HUES64 (cell line): Measurements from ENCODE around the gene SELENOS.

Experiments used
- H3K27ac ChIP-seq: 2 replicates; pipeline ENCODE4 v1.7.0; 2013; ENCODE audit warnings: low read depth, low read length, inconsistent platforms
- H3K27me3 ChIP-seq: 2 replicates; pipeline ENCODE4 v1.6.1; 2013; ENCODE audit warnings: mild to moderate bottlenecking, low read length; ENCODE audit not compliant: insufficient read depth
- H3K36me3 ChIP-seq: 2 replicates; pipeline ENCODE4 v1.6.1; 2013; ENCODE audit warnings: mild to moderate bottlenecking, low read length; ENCODE audit not compliant: insufficient read depth
- H3K4me1 ChIP-seq: 2 replicates; pipeline ENCODE4 v1.6.1; 2013; ENCODE audit warnings: mild to moderate bottlenecking, low read length, moderate library complexity; ENCODE audit not compliant: insufficient read depth
- H3K4me3 ChIP-seq: 2 replicates; pipeline ENCODE4 v1.5.1; 2013; ENCODE audit warnings: mild to moderate bottlenecking, low read length, moderate library complexity
- H3K9ac ChIP-seq: 2 replicates; pipeline ENCODE4 v1.6.1; 2013; ENCODE audit warnings: mild to moderate bottlenecking, low read depth, low read length
- H3K9me3 ChIP-seq: 2 replicates; pipeline ENCODE4 v1.6.1; 2013; ENCODE audit warnings: low read depth, low read length; ENCODE audit not compliant: insufficient read depth
- WGBS: fragments of 150-250, 120-280 bp; methylation state at CpG from one replicate; pipeline ENCODE4 v1.1.7; 2013; ENCODE audit warnings: missing lambda C conversion rate; 5-methylcytosine and 5-hydroxymethylcytosine counted together

The SELENOS gene

DNA sequence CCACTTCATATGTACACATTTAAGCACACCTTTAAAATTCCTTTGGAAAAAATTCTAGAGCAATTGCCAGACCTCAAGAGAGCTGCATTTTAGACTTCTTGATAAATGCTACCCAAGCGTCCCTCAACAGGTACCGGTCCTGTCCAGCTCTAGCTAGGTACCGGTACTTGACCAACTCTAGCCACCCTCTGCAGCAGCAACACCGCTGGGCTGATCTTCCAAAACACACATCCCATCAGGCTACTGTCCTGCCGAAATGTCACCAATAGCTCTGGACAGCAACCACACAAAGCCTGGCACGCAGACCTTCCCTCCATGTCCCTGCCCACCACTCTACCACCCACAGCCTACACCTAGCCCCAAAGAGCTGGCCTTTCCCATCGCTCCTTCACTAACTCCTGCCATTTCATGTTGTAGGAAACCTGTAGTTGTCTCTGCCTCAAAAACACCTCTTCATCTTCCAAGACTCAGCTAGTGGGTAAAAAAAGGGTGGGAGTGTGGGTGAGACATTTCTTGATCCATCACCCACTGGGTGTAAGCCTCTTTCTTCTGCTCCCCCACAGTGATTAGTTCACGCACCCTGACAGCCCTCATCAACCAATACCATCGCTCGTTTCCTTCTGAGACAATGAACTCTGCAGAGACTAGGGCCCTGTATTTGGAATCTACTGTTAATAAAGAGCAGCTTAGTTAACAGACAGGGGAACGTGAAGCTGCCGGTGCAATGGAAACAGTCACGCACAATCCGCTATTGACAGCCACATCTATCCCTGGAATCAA, 32.2 kb downstream of the SELENOS start:
- H3K9ac ChIP-seq, result no peak overlapping the region
- no peak overlapping the region for H3K27ac ChIP-seq

DNA sequence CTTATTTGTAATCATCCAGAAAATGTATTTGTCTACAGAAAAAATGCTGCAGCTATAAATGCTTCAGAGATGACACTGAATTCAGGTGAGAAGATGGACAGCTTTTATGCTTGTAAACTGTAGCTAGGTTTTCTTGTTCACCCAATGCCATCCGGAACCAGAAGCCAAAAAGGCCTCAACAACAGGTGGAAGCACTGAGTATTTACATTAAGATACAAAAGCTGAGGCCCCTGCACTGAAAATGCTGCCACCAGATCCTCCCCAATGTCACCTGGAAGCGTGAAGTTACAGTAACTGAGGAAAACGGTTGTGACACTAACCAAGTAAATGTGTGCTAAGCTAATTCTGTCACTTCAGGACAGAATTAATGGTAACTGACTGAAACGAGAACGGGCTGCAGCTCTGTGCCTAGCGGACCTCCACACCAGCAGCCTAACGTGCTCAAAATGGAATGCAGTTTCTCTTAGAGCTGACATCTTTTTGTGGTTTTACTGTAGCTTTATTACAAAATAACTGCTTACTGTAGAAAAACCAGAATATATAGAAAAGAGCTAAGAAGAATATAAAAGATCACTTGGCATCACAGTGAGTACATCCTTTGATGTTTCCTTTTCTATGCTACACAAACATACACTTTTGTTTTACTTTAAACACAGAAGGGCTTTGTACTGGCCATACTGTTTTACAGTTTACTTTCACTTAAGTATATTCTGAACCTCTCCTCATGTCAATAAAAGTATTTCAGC, 33.1 kb downstream of the SELENOS start:
- Histone ChIP-seq H3K36me3 (peaks cover 28% of the 10 kb centered on the region), H3K27me3 (no peaks in the 10 kb centered on the region), H3K27ac (no peak overlapping the region), H3K4me3 (no peak overlapping the region), H3K9me3 (no peaks in the 10 kb centered on the region), H3K9ac (no peak overlapping the region), H3K4me1 (peaks cover 33% of the 10 kb centered on the region)
- WGBS, result 87% methylated on average over 7 of the region's 7 CpGs

More for the DNA sequence above, 32.2 kb downstream of the SELENOS start:
- no peaks in the 10 kb centered on the region for H3K9me3 ChIP-seq
- no peak overlapping the region for H3K4me3 ChIP-seq
- peaks cover 32% of the 10 kb centered on the region for H3K4me1 ChIP-seq
- 92% methylated on average over 14 of the region's 14 CpGs for WGBS
- H3K27me3 ChIP-seq, result no peaks in the 10 kb centered on the region
- peaks cover 28% of the 10 kb centered on the region for H3K36me3 ChIP-seq

DNA sequence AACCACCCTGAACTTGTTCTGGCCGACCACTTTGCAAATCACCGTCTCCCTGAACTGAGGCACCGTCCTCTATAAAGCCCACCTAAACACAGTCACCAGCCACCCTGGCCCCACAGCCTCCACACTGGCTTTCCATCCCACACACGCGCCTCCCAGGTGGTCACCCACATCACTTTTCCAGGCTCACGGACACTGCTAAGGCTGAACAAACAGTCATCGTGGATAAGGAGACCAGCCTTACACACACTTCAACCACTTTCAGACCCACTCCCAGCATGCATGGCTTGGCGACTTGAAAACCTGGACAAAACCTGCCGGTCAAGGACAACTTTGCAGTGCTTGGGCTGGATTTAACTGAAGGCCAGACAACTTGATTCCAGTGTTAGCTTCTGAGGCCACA, 33.9 kb downstream of the SELENOS start:
- Histone ChIP-seq H3K9ac (no peak overlapping the region), H3K4me1 (peaks cover 33% of the 10 kb centered on the region), H3K27ac (no peak overlapping the region), H3K36me3 (peaks cover 23% of the 10 kb centered on the region), H3K4me3 (no peak overlapping the region), H3K9me3 (no peaks in the 10 kb centered on the region), H3K27me3 (no peaks in the 10 kb centered on the region)
- 91% methylated on average over 9 of the region's 9 CpGs for WGBS

DNA sequence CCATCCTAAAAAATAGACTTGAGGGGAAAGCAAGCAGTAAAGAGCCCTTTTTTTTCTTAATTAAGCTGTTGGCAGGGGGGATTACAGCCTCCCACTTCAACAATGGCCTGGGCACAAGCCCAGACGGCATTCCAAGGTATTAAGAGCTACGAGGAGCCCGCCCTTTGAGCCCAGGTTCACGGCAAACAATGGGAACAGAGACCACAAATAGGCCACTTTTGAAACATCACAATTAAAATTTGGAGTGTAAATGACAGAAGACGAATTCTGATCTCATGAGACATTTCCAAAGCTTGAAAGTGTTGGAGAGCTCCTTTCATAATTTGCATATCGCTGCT, 34.3 kb downstream of the SELENOS start:
- peaks cover 33% of the 10 kb centered on the region for H3K4me1 ChIP-seq
- H3K9ac ChIP-seq, result no peak overlapping the region
- peaks cover 18% of the 10 kb centered on the region for H3K36me3 ChIP-seq
- WGBS, result 84% methylated on average over 6 of the region's 6 CpGs
- H3K4me3 ChIP-seq, result no peak overlapping the region
- H3K27ac ChIP-seq, result no peak overlapping the region
- H3K9me3 ChIP-seq, result no peaks in the 10 kb centered on the region
- no peaks in the 10 kb centered on the region for H3K27me3 ChIP-seq

DNA sequence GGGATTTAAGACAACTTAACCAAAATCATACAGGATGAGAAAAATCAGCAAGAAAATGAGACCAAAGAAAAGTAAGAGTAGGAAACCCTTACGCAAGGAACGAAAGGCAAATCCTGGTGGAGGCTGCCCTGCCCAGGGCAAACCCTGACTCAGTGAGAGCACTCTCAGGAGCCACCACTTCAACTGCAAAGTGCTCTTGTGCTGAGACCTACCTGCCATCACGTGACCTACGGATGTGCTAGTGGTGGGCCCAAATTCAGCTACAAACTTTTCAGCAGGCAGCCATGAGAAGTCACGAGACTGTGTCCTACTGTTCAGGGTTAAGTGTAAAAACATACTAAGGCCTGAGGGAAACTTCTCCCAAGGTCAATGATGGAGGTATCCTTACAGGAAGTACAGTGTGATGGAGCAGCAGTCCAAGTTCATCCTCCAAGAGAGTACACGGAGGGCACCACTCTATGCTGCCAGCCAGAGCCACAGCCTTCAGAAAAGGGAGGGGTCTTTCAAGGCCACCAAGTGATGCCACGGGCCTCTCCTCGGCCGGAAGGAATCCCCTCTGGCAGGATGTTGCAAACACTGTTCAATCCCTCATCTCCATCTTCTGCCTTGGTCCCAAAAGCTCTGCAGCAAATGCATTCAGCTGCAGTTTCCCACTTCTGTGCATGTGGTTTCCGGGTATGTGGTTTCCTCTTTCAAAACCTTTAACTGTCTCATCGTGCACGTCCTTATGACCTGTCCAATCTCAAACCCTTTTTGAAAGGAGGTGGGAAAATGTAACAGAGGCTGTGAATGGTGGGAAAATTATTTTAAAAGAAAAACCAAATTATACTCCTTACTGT, 34.9 kb downstream of the SELENOS start:
- Histone ChIP-seq H3K27me3 (no peaks in the 10 kb centered on the region), H3K27ac (no peak overlapping the region), H3K4me1 (peaks cover 33% of the 10 kb centered on the region), H3K9ac (no peak overlapping the region), H3K9me3 (no peaks in the 10 kb centered on the region), H3K4me3 (no peak overlapping the region), H3K36me3 (peaks cover 13% of the 10 kb centered on the region)
- 91% methylated on average over 10 of the region's 12 CpGs for WGBS

DNA sequence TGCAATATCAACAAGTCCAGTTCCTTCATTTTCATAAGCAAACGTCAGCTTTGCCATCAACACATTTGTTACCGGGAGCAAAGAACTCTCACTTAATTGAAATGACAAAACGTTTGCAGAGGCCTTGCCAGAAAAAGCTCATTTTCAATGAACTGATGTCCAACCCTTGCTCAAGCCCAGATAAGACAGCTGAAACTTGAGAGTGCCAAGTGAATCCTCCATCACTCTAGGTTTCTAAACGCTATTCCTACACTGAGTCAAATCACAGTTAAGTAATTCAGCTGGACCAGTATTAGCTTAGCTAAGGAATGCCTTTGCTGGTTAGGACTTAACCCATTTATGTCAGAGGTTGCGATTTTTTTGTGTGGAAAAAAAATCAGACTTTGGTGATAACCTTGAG, 36.9 kb downstream of the SELENOS start:
- Histone ChIP-seq H3K9me3 (no peaks in the 10 kb centered on the region), H3K27me3 (no peaks in the 10 kb centered on the region), H3K27ac (no peak overlapping the region), H3K36me3 (peaks cover 15% of the 10 kb centered on the region), H3K4me1 (peaks cover 28% of the 10 kb centered on the region), H3K4me3 (no peak overlapping the region), H3K9ac (no peak overlapping the region)
- 84% methylated on average over 5 of the region's 5 CpGs for WGBS

DNA sequence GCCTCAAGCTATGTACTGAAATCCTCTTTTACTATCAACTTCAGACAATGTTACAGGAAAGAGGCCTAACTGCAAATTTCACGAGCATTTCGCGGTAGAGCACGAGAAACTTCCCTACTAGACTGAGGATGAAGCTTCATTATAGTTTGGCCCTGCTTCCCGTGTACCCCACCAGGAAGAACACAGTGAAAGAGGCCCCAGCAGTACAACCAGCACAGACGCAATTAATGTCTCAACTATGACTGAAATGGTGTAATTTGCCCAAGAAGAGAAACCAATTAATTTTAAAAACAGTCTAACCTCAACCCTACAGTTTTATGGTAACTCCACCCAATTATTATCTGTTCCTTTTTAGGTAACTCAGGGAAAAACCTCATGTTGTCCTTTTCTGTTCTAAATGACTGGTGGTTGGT, 37.6 kb downstream of the SELENOS start:
- Histone ChIP-seq H3K4me3 (no peak overlapping the region), H3K9me3 (no peaks in the 10 kb centered on the region), H3K9ac (no peak overlapping the region), H3K36me3 (peaks cover 22% of the 10 kb centered on the region), H3K27ac (no peak overlapping the region), H3K4me1 (peaks cover 28% of the 10 kb centered on the region), H3K27me3 (no peaks in the 10 kb centered on the region)
- WGBS, result 93% methylated on average over 6 of the region's 6 CpGs

DNA sequence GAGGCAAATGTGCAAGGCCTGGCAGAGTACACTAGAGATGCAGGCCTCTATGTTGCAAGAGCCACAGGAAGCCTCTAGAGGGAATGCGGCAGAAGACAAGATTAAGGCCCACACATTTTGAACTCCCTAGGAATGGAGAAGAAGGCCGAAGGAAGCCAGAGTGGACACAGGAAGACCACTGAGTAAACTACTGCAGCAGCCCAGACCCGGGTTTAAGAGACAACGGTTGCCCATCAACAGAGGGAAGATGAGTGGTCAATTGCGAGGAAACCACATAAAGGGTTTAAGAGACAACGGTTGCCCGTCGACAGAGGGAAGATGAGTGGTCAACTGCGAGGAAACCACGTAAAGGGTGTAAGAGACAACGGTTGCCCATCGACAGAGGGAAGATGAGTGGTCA, 40.0 kb downstream of the SELENOS start:
- 96% methylated on average over 12 of the region's 12 CpGs for WGBS
- Histone ChIP-seq H3K4me3 (no peak overlapping the region), H3K27ac (no peak overlapping the region), H3K9me3 (no peaks in the 10 kb centered on the region), H3K4me1 (peaks cover 15% of the 10 kb centered on the region), H3K9ac (no peak overlapping the region), H3K27me3 (no peaks in the 10 kb centered on the region), H3K36me3 (peaks cover 40% of the 10 kb centered on the region)

DNA sequence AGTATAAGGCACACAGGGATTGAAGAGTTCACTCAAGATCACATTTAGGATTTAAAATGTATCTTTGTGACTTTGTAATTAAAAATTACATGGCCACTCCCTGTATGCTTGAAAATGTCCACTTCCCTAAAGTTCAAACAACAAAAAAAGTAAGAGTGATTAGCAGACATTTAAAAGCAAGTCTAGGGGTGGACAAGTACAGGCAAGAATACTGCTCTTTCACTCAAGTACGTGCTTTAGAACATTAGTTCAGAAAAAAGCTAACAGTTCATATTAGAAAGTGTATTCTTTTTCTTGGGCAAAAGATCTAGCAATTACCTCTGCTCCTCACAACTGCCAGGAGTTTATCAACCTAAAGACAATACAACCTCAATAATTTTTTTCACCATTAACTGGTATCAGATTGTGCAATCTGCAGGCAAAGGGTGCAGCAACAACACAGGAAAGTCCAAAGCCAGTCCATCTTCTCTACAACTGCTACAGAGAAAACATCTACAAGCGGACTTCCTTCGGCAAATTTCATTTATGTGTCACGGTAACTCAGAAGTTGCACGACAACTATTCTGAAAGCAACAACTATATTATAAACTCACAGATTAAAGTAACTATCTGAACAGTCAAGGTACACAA, 43.5 kb downstream of the SELENOS start:
- 97% methylated on average over 5 of the region's 5 CpGs for whole genome bisulfite sequencing
- H3K9ac ChIP-seq, result no peak overlapping the region
- no peak overlapping the region for H3K4me3 ChIP-seq
- H3K36me3 ChIP-seq, result peaks cover 57% of the 10 kb centered on the region
- peaks cover 3% of the 10 kb centered on the region; the same call in 1 of the 2 replicates for H3K4me1 ChIP-seq
- H3K27ac ChIP-seq, result no peak overlapping the region
- H3K27me3 ChIP-seq, result no peaks in the 10 kb centered on the region
- no peaks in the 10 kb centered on the region for H3K9me3 ChIP-seq

DNA sequence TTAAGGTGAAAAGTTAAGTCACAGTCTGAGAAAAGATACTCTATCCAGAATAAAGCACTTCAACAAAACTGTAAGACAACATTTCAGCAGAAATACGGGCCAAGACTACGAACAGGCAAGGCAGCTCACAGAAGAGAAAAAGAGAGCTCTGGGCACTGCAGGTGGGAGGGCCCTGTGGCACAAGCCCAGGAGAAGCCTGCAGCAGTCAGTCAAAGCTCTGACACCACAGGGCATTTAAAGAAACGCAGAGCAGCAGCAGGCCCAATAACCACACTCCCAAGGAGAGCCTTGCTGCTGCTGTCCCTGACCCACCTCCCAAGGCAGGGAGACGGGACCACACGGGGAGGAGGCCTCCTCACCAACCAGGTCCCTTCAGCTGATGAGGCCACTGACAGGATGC, 44.6 kb downstream of the SELENOS start:
- 72% methylated on average over 5 of the region's 5 CpGs for WGBS
- no peaks in the 10 kb centered on the region for H3K9me3 ChIP-seq
- no peak overlapping the region for H3K9ac ChIP-seq
- no peak overlapping the region for H3K4me3 ChIP-seq
- no peak overlapping the region for H3K27ac ChIP-seq
- H3K36me3 ChIP-seq, result peaks cover 57% of the 10 kb centered on the region
- H3K27me3 ChIP-seq, result no peaks in the 10 kb centered on the region
- H3K4me1 ChIP-seq, result peaks cover 3% of the 10 kb centered on the region; the same call in 1 of the 2 replicates
